Caco-2 (cell line): ENCODE measurements around the gene PVALEF. TPM values are rescaled to one million over a fixed set of nuclear protein-coding genes. Genes with fewer than 3 reads are reported as not detected.

Experiments
- BruUV-seq: library from RNA; stranded (reverse); fragments of 400-500 nt; replicated peaks from 2 replicates; lab custom pipeline; 2021; lab: Mats Ljungman, UMichigan
- CTCF ChIA-PET: fragments of 300-600 bp; sonication (Branson Sonifier 250); formaldehyde crosslinking; loops from one replicate; lab custom pipeline; 2022; ENCODE audit warnings: antibody characterized with exemption; lab: Charles Lee
- POLR2A ChIA-PET: fragments of 300-600 bp; sonication (Branson Sonifier 250); formaldehyde crosslinking; loops from one replicate; lab custom pipeline; 2022; ENCODE audit warnings: antibody characterized with exemption; lab: Charles Lee
- DNase-seq, 2 experiments: peaks; one replicate each; pipeline versions ENCODE4 v3.0.0 to v3.0.0-alpha.2; 2020 to 2022
- H3K27me3 ChIP-seq: replicated peaks from 2 replicates; pipeline ENCODE4 v1.6.0; 2011; ENCODE audit warnings: low read length; ENCODE audit not compliant: control insufficient read depth, insufficient read depth
- H3K36me3 ChIP-seq: 2 replicates; pipeline ENCODE4 v1.5.1; 2011; ENCODE audit warnings: low read length; ENCODE audit not compliant: control insufficient read depth, insufficient read depth
- H3K4me1 ChIP-seq: fragments of 250-450 bp; sonication (Bioruptor Pico); 2 replicates; pipeline ENCODE4 v1.5.1; 2020; ENCODE audit warnings: mild to moderate bottlenecking
- H3K4me3 ChIP-seq: 2 replicates; pipeline ENCODE4 v1.5.1; 2011; ENCODE audit warnings: low read depth, mild to moderate bottlenecking, control low read depth, low read length
- H3K9me3 ChIP-seq: fragments of 250-450 bp; sonication (Bioruptor Pico); 2 replicates; pipeline ENCODE4 v1.5.1; 2020; ENCODE audit warnings: mild to moderate bottlenecking, moderate library complexity
- H3K27ac Mint-ChIP-seq: one replicate; pipeline ENCODE4 v1.8.0; 2022; ENCODE audit warnings: mixed read lengths; ENCODE audit not compliant: unreplicated experiment
- H3K27me3 Mint-ChIP-seq: one replicate; pipeline ENCODE4 v1.8.0; 2022; ENCODE audit warnings: mixed read lengths; ENCODE audit not compliant: insufficient read depth, unreplicated experiment
- H3K36me3 Mint-ChIP-seq: one replicate; pipeline ENCODE4 v1.8.0; 2022; ENCODE audit warnings: mild to moderate bottlenecking, mixed read lengths; ENCODE audit not compliant: insufficient read depth, unreplicated experiment
- H3K4me1 Mint-ChIP-seq: one replicate; pipeline ENCODE4 v1.8.0; 2022; ENCODE audit warnings: low read depth, mixed read lengths; ENCODE audit not compliant: unreplicated experiment
- H3K4me3 Mint-ChIP-seq: one replicate; pipeline ENCODE4 v1.8.0; 2022; ENCODE audit warnings: mild to moderate bottlenecking, moderate library complexity, mixed read lengths; ENCODE audit not compliant: unreplicated experiment
- H3K9me3 Mint-ChIP-seq: one replicate; pipeline ENCODE4 v1.8.0; 2022; ENCODE audit warnings: mixed read lengths; ENCODE audit not compliant: unreplicated experiment
- CTCF ChIP-seq, 2 experiments: fragments of 200-600 bp in 1 of 2; IDR thresholded peaks; 1 replicate in 1 of 2; 2 replicates in 1 of 2; pipeline versions ENCODE4 v1.5.1 to v1.8.0; 2011 to 2022; ENCODE audit warnings: antibody characterized with exemption in 1 of 2, control low read depth in 1 of 2, inconsistent platforms in 1 of 2, low read depth in 1 of 2, low read length in 1 of 2, mild to moderate bottlenecking in 1 of 2, moderate library complexity in 1 of 2; ENCODE audit not compliant: insufficient read depth in 1 of 2, severe bottlenecking in 1 of 2, unreplicated experiment in 1 of 2
- intact Hi-C: fragments of 100-400 bp; cut with micrococcal nuclease; formaldehyde crosslinking; loops from one replicate; pipeline ENCODE4 v1.10.0; 2022; ENCODE audit not compliant: unreplicated experiment
- total RNA-seq: library from RNA; stranded (reverse); gene quantifications from 2 replicates; pipeline ENCODE4 v1.2.3, GENCODE V29; 2022

Gene PVALEF
- total RNA-seq, 1 experiment from 2014 or later, result not detected

GRCh38 chr17:81212365-81212764 is 47.1 kb downstream of the PVALEF start:
- TF ChIP-seq CTCF (IDR thresholded peaks at IDR 0.05; ENCODE audit: insufficient read depth in 1 of 2, low read depth in 1 of 2, low read length in 1 of 2, severe bottlenecking in 1 of 2, unreplicated experiment in 1 of 2), result no peak
- no peak overlapping the region for H3K4me3 ChIP-seq
- CTCF ChIA-PET, result no interaction called here

GRCh38 chr17:81213978-81214377 is 48.7 kb downstream of the PVALEF start:
- no peak overlapping the region for H3K27ac Mint-ChIP-seq
- Histone ChIP-seq H3K9me3 (no peaks in the 10 kb centered on the region), H3K27me3 (no peaks in the 10 kb centered on the region), H3K36me3 (no peaks in the 10 kb centered on the region), H3K4me1 (no peaks in the 10 kb centered on the region), H3K4me3 (no peak overlapping the region)
- no peaks in the 10 kb centered on the region for H3K4me1 Mint-ChIP-seq
- no peaks in the 10 kb centered on the region for H3K36me3 Mint-ChIP-seq
- TF ChIP-seq CTCF (IDR thresholded peaks at IDR 0.05; ENCODE audit: insufficient read depth in 1 of 2, low read depth in 1 of 2, low read length in 1 of 2, severe bottlenecking in 1 of 2, unreplicated experiment in 1 of 2), result no peak
- BruUV-seq, result no TSS peak
- POLR2A ChIA-PET, result no interaction called here
- intact Hi-C loops, result no loop called here
- no peak overlapping the region for H3K4me3 Mint-ChIP-seq
- CTCF ChIA-PET, result no interaction called here
- no peak for DNase-seq
- no peaks in the 10 kb centered on the region for H3K9me3 Mint-ChIP-seq
- H3K27me3 Mint-ChIP-seq, result no peaks in the 10 kb centered on the region

More at GRCh38 chr17:81212365-81212764, 47.1 kb downstream of the PVALEF start:
- BruUV-seq, result no TSS peak
- H3K27me3 ChIP-seq, result no peaks in the 10 kb centered on the region
- intact Hi-C loops, result no loop called here
- POLR2A ChIA-PET, result no interaction called here
- H3K36me3 Mint-ChIP-seq, result peaks cover 7% of the 10 kb centered on the region
- no peak overlapping the region for H3K27ac Mint-ChIP-seq
- H3K36me3 ChIP-seq, result no peaks in the 10 kb centered on the region
- H3K27me3 Mint-ChIP-seq, result no peaks in the 10 kb centered on the region
- no peaks in the 10 kb centered on the region for H3K4me1 ChIP-seq
- H3K4me3 Mint-ChIP-seq, result no peak overlapping the region
- no peaks in the 10 kb centered on the region for H3K9me3 ChIP-seq
- no peak for DNase-seq
- no peaks in the 10 kb centered on the region for H3K4me1 Mint-ChIP-seq
- no peaks in the 10 kb centered on the region for H3K9me3 Mint-ChIP-seq

- Mint-ChIP-seq H3K9me3 (no peaks in the 10 kb centered on the region), H3K27me3 (no peaks in the 10 kb centered on the region), H3K36me3 (no peaks in the 10 kb centered on the region), H3K27ac (no peak overlapping the region), H3K4me1 (no peaks in the 10 kb centered on the region), H3K4me3 (no peak overlapping the region)
- Histone ChIP-seq H3K4me3 (no peak overlapping the region), H3K9me3 (no peaks in the 10 kb centered on the region), H3K36me3 (no peaks in the 10 kb centered on the region), H3K4me1 (no peaks in the 10 kb centered on the region), H3K27me3 (no peaks in the 10 kb centered on the region)
- no peak for TF ChIP-seq CTCF (IDR thresholded peaks at IDR 0.05; ENCODE audit: insufficient read depth in 1 of 2, low read depth in 1 of 2, low read length in 1 of 2, severe bottlenecking in 1 of 2, unreplicated experiment in 1 of 2)
- no TSS peak for BruUV-seq
- ChIA-PET CTCF (no interaction called here), POLR2A (no interaction called here)
- DNase-seq, result no peak
- intact Hi-C loops, result no loop called here
These were observed 52.2 kb downstream of the PVALEF start for GRCh38 chr17:81217491-81217890.
